ENCODE measurements around the gene RFC2.
"Not testable (repeated sequence)": the region's sequence is repeated elsewhere in the genome, so short reads cannot be mapped to it uniquely, and the experiment has no call there.

Gene RFC2

DNA sequence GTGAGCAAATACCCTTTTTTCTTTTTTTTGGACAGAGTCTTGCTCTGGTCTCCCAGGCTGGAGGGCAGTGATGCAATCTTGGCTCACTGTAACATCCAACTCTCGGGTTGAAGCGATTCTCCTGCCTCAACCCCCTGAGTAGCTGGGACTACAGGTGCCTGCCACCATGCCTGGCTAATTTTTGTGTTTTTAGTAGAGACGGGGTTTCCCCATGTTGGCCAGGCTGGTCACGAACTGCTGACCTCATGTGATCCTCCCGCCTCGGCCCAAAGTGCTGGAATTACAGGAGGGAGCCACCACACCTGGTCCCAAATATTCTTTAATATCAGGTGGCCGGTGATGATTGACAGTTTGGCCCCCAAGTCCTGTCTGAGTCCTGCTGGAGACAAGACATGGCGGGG is 37.8 kb downstream of the RFC2 start:
- no peaks in the 10 kb centered on the region for H3K79me2 ChIP-seq (ENCODE audit: control insufficient read depth, insufficient read depth, low read length, unreplicated experiment)
- no peak overlapping the region for H2AFZ ChIP-seq (ENCODE audit: low read length, unreplicated experiment)
- no peaks in the 10 kb centered on the region for H3K27me3 ChIP-seq (ENCODE audit: insufficient read depth, low read length)
- H3K27ac ChIP-seq (ENCODE audit: low read depth, low read length): no peak overlapping the region
- no peaks in the 10 kb centered on the region for H3K4me1 ChIP-seq (ENCODE audit: control insufficient read depth, insufficient read depth, low read length, unreplicated experiment)
- no peaks in the 10 kb centered on the region for H3K36me3 ChIP-seq (ENCODE audit: insufficient read depth, low read length)
- H3K4me3 ChIP-seq (ENCODE audit: low read depth, low read length): no peak overlapping the region

DNA sequence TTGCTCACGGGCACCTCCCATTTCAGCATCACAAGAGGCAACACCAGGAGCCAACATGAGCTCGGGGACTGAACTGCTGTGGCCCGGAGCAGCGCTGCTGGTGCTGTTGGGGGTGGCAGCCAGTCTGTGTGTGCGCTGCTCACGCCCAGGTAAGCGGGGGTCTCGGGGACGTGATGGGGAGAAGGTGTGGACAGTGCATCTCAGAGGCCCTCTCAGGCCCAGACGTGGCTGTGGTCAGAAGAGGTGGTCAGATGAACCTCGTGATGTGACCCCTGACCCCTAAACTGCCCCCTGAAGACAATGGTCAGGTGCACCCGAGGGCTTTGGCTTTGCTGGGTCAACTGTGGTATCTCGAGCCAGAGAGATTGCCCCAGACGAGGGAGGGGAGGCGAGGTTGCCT is 38.3 kb downstream of the RFC2 start:
- Histone ChIP-seq H3K36me3 (ENCODE audit: insufficient read depth, low read length) (no peaks in the 10 kb centered on the region), H3K27ac (ENCODE audit: low read depth, low read length) (no peak overlapping the region), H3K4me1 (ENCODE audit: control insufficient read depth, insufficient read depth, low read length, unreplicated experiment) (peaks cover 3% of the 10 kb centered on the region), H3K27me3 (ENCODE audit: insufficient read depth, low read length) (no peaks in the 10 kb centered on the region), H2AFZ (ENCODE audit: low read length, unreplicated experiment) (no peak overlapping the region), H3K79me2 (ENCODE audit: control insufficient read depth, insufficient read depth, low read length, unreplicated experiment) (no peaks in the 10 kb centered on the region), H3K4me3 (ENCODE audit: low read depth, low read length) (no peak overlapping the region)

GRCh38 chr7:74214816-74215630 is 39.2 kb downstream of the RFC2 start:
- no peak overlapping the region for H3K4me3 ChIP-seq (ENCODE audit: low read depth, low read length)
- H3K4me1 ChIP-seq (ENCODE audit: control insufficient read depth, insufficient read depth, low read length, unreplicated experiment): peaks cover 6% of the 10 kb centered on the region
- no peak overlapping the region for H2AFZ ChIP-seq (ENCODE audit: low read length, unreplicated experiment)
- no peaks in the 10 kb centered on the region for H3K79me2 ChIP-seq (ENCODE audit: control insufficient read depth, insufficient read depth, low read length, unreplicated experiment)
- H3K27ac ChIP-seq (ENCODE audit: low read depth, low read length): no peak overlapping the region
- no peaks in the 10 kb centered on the region for H3K36me3 ChIP-seq (ENCODE audit: insufficient read depth, low read length)
- no peaks in the 10 kb centered on the region for H3K27me3 ChIP-seq (ENCODE audit: insufficient read depth, low read length)

DNA sequence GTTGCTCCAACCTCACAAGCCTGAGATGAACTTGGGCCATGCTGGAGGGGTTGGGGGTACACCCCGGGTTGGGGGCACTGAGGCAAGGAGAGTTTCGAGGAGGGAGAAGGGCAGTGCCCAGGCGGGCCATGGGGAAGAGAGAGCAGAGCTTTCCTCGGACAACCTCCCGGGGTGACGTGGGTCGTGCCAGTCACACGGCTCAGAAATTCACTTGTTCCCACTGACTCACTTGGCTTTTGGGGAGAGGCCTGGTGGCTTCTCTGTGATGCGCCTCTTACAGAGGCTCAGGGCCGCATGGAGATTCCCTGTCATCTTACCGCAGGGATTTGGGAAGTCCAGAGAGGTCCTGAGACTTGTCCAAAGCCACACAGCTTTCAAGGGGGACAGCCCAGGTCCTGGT is 41.5 kb downstream of the RFC2 start:
- Histone ChIP-seq H3K27ac (ENCODE audit: low read depth, low read length) (no peak overlapping the region), H3K4me1 (ENCODE audit: control insufficient read depth, insufficient read depth, low read length, unreplicated experiment) (peaks cover 12% of the 10 kb centered on the region), H3K36me3 (ENCODE audit: insufficient read depth, low read length) (no peaks in the 10 kb centered on the region), H3K79me2 (ENCODE audit: control insufficient read depth, insufficient read depth, low read length, unreplicated experiment) (no peaks in the 10 kb centered on the region), H3K27me3 (ENCODE audit: insufficient read depth, low read length) (no peaks in the 10 kb centered on the region), H3K4me3 (ENCODE audit: low read depth, low read length) (no peak overlapping the region), H2AFZ (ENCODE audit: low read length, unreplicated experiment) (no peak overlapping the region)

- not testable (repeated sequence) for H3K27ac ChIP-seq (ENCODE audit: low read depth, low read length); H3K4me3 ChIP-seq (ENCODE audit: low read depth, low read length); H3K36me3 ChIP-seq (ENCODE audit: insufficient read depth, low read length); H3K27me3 ChIP-seq (ENCODE audit: insufficient read depth, low read length); H2AFZ ChIP-seq (ENCODE audit: low read length, unreplicated experiment); H3K79me2 ChIP-seq (ENCODE audit: control insufficient read depth, insufficient read depth, low read length, unreplicated experiment)
- H3K4me1 ChIP-seq (ENCODE audit: control insufficient read depth, insufficient read depth, low read length, unreplicated experiment): peaks cover 12% of the 10 kb centered on the region
Measured at GRCh38 chr7:74208241-74208640, 46.0 kb downstream of the RFC2 start.

- no peaks in the 10 kb centered on the region for H3K36me3 ChIP-seq (ENCODE audit: insufficient read depth, low read length)
- no peaks in the 10 kb centered on the region for H3K79me2 ChIP-seq (ENCODE audit: control insufficient read depth, insufficient read depth, low read length, unreplicated experiment)
- H3K27me3 ChIP-seq (ENCODE audit: insufficient read depth, low read length): no peaks in the 10 kb centered on the region; the same call in 1 of the 2 replicates
- no peak overlapping the region for H3K27ac ChIP-seq (ENCODE audit: low read depth, low read length)
- no peak overlapping the region for H3K4me3 ChIP-seq (ENCODE audit: low read depth, low read length)
- no peak overlapping the region for H2AFZ ChIP-seq (ENCODE audit: low read length, unreplicated experiment)
- H3K4me1 ChIP-seq (ENCODE audit: control insufficient read depth, insufficient read depth, low read length, unreplicated experiment): peaks cover 12% of the 10 kb centered on the region
Measured at GRCh38 chr7:74207586-74207985, 46.6 kb downstream of the RFC2 start.

- no peaks in the 10 kb centered on the region for H3K79me2 ChIP-seq (ENCODE audit: control insufficient read depth, insufficient read depth, low read length, unreplicated experiment)
- no peaks in the 10 kb centered on the region for H3K36me3 ChIP-seq (ENCODE audit: insufficient read depth, low read length)
- H3K27me3 ChIP-seq (ENCODE audit: insufficient read depth, low read length): no peaks in the 10 kb centered on the region; the same call in 1 of the 2 replicates
- peak overlapping the region; percentile 39 for H3K4me3 ChIP-seq (ENCODE audit: low read depth, low read length)
- H3K4me1 ChIP-seq (ENCODE audit: control insufficient read depth, insufficient read depth, low read length, unreplicated experiment): peaks cover 12% of the 10 kb centered on the region
- no peak overlapping the region for H2AFZ ChIP-seq (ENCODE audit: low read length, unreplicated experiment)
- no peak overlapping the region for H3K27ac ChIP-seq (ENCODE audit: low read depth, low read length)
Measured at GRCh38 chr7:74206589-74207120, 47.5 kb downstream of the RFC2 start.

GRCh38 chr7:74206052-74206451 is 48.1 kb downstream of the RFC2 start:
- H3K4me1 ChIP-seq (ENCODE audit: control insufficient read depth, insufficient read depth, low read length, unreplicated experiment): peaks cover 10% of the 10 kb centered on the region
- H3K79me2 ChIP-seq (ENCODE audit: control insufficient read depth, insufficient read depth, low read length, unreplicated experiment); H3K27me3 ChIP-seq (ENCODE audit: insufficient read depth, low read length); H3K27ac ChIP-seq (ENCODE audit: low read depth, low read length); H3K36me3 ChIP-seq (ENCODE audit: insufficient read depth, low read length); H2AFZ ChIP-seq (ENCODE audit: low read length, unreplicated experiment); H3K4me3 ChIP-seq (ENCODE audit: low read depth, low read length): not testable (repeated sequence)

GRCh38 chr7:74203956-74204618 is 50.1 kb downstream of the RFC2 start:
- no peak overlapping the region for H2AFZ ChIP-seq (ENCODE audit: low read length, unreplicated experiment)
- no peak overlapping the region for H3K27ac ChIP-seq (ENCODE audit: low read depth, low read length)
- no peaks in the 10 kb centered on the region; the same call in 1 of the 2 replicates for H3K27me3 ChIP-seq (ENCODE audit: insufficient read depth, low read length)
- no peak overlapping the region for H3K4me3 ChIP-seq (ENCODE audit: low read depth, low read length)
- H3K4me1 ChIP-seq (ENCODE audit: control insufficient read depth, insufficient read depth, low read length, unreplicated experiment): no peaks in the 10 kb centered on the region
- H3K79me2 ChIP-seq (ENCODE audit: control insufficient read depth, insufficient read depth, low read length, unreplicated experiment): no peaks in the 10 kb centered on the region
- no peaks in the 10 kb centered on the region for H3K36me3 ChIP-seq (ENCODE audit: insufficient read depth, low read length)

GRCh38 chr7:74202841-74203556 is 51.2 kb downstream of the RFC2 start:
- Histone ChIP-seq H3K27me3 (ENCODE audit: insufficient read depth, low read length) (no peaks in the 10 kb centered on the region; the same call in 1 of the 2 replicates), H3K79me2 (ENCODE audit: control insufficient read depth, insufficient read depth, low read length, unreplicated experiment) (no peaks in the 10 kb centered on the region), H2AFZ (ENCODE audit: low read length, unreplicated experiment) (no peak overlapping the region), H3K4me1 (ENCODE audit: control insufficient read depth, insufficient read depth, low read length, unreplicated experiment) (no peaks in the 10 kb centered on the region), H3K27ac (ENCODE audit: low read depth, low read length) (no peak overlapping the region), H3K36me3 (ENCODE audit: insufficient read depth, low read length) (no peaks in the 10 kb centered on the region), H3K4me3 (ENCODE audit: low read depth, low read length) (no peak overlapping the region)
